GM15510 (cell line): ENCODE measurements around the gene ITPKB.

ENCODE experiments used
- POLR2A ChIP-seq: IDR thresholded peaks from 3 replicates; pipeline ENCODE4 v1.6.1; 2011; ENCODE audit warnings: borderline replicate concordance; ENCODE audit not compliant: insufficient read length; ENCODE audit errors: extremely low read depth

Gene ITPKB

DNA sequence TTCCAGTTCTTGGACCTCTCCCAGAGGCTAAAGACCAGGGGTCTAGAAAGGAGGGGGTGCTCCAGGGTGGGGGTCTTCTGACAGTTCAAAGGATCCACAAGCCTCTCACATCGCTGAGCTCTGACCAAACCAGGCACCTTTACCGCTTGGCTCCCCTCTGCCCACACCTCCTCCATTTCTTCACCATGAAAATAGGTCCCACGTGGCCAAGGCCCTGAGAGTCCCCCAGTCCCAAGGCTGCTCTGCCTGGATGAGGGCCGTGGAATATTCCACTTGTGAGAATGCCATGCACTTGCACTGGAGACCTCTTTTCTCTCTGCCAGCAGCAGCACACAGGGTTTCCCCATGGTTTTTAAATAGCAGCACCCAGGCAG is 87.4 kb downstream of the ITPKB start:
- TF ChIP-seq POLR2A, result no peak

DNA sequence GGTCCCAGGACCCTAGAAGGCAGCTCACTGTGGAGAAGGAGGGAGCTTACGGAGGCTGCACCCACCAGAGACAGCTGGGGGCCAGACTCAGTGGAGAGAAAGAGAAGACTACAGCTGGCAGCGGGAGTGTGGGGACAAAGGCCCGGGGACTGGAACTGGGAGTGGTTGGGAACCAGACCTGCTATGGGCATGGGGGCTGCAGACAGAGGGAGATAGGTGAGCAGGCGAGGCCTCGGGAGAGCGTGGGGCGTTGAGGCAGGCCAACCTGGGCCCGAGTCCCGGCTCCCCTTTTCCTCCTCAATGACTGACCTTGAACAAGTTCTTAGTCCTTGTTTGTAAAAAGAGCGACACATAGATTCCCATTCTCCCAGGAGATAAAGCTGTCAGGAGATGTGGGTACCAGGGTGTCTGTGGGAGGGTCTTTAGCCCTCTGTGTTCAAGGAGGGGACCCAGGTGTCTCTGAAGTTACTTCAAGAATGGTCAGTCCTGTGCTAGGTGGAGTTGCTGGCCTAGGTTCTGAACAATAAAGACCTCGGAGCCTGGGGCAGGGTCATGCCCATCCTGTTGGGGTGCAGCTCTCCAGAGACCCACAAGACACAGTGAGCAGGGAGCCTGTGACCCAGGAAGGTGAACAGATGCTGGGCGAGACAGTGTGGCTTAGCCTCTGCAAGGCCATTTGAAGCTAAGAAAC is 87.9 kb downstream of the ITPKB start:
- no peak for TF ChIP-seq POLR2A

DNA sequence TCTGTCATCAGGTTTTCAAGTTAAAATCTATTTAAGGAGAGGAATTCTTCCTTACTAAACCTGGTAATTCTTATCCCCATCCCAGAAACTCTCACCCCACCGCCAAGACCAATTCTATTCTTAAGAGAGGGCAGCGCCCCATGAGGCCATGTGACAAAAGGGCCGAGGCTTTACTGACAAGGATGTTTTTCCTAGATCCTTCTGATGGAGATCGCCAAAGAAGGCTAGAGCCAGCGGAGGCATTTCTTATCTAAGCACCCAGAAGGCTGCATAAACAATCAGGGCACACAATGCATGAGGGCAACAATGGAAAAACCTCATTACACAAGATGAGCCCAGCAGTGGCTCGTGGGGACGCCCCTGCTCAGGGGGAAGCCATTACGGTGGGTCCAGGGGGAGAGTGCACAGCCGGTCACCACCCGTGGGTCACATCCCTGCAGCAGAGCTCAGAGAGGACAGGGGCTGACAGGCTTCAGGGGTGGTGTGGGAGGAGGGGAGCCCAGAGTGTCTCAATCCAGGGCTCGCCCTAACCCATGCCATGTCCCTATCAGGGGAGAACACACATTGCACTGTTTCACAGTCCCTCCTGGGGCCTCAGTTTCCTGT is 88.7 kb downstream of the ITPKB start:
- TF ChIP-seq POLR2A, result no peak

DNA sequence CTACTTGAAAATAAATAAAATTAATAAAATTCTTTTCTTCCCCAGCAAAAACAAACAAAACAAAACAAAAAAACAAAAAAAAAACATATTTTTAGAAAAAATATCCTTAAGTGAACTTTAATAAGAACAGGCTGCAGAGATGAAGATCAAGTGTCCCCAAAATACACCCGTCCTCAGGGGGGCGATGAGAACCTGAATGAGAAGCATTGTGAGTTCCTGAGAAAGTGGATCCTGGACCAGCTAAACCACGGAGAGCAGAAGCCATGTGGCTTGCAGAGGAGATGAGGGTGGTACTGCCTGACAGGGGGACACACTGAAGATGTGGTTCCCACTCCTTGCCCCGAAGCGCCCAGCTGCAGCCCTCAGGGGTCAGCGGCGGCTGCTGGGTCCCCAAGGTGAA is 89.3 kb downstream of the ITPKB start:
- TF ChIP-seq POLR2A, result no peak

DNA sequence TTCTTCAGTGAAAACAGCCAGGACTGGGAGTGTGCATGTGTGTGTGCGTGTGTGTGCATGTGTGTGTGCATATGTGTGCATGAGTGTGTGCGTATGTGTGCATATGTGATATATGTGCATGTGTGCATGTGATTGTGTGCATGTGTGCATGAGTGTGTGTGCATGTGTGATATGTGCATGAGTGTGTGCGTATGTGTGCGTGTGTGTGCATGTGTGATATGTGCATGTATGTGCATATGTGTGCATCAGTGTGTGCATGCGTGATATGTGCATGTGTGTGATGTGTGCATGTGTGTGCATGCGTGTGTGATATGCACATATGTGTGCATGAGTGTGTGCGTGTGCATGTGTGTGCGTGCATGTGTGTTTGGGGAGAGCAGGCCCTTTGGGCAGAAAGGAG is 89.8 kb downstream of the ITPKB start:
- TF ChIP-seq POLR2A, result no peak

DNA sequence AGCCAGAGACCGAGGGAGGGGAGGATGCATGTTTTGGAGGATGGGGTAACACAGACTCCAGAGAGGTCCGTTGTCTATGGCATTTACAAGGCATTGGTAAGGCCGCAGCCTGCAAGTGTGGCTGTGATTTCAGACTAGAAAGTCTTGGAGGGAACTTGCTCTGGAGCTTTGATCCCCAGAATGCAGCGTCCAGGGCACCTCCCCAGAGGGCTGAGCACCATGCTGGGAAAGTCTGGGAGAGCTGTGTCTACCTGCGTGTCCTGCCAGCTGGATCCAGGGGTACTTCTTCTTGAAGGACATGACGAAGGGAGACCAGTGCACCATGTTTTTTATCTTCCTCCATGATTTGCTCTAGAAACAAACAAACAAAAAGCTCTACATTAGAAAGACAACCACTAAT is 90.7 kb downstream of the ITPKB start:
- TF ChIP-seq POLR2A, result no peak

DNA sequence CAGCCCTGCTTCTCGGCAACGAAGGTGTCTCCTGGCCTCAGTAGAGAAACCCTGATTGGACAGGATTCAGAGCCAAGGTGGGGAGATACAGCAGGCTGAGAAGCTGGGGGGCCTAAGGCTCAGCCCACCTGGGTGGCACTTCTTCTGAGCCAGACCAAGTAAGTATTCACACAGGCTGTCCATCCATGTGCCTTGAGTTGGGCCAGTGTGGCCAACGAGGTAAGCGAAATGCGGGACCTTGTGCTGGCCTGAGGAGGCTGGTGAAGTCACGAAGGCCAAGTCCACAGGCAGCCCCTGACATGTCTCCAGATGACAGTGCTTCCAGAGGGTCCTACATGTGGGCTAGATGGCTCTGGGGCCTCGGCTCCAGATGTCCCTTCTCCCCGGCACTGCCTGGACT is 91.4 kb downstream of the ITPKB start:
- TF ChIP-seq POLR2A, result no peak

DNA sequence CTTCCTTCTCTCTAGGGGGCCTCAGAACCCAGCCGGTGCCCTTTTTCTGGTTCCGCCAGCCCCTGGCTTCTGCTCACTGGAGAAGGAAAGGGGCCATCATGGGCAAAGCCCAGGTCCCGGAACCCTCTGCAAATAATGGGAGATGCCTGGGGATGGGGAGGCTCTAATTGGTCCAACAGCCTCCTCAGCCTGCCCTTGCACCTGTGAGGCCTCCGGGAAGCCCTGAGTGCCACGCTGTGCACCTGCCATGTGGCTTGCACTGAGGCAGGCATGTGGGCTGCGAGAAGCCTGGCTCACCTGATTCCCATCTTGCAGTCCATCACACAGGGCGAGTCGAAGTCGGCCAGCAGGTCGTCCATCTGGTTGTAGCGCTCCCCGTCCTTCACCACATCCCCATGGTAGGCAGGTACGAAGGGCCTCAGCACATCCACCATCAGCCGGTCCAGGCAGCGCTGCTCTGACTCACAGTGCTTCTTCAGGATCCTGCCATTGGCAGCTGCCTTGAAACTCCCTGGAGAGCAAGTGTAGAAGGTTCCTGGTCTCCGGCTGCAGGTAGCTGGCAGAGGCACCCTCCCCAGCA is 92.1 kb downstream of the ITPKB start:
- TF ChIP-seq POLR2A, result no peak

DNA sequence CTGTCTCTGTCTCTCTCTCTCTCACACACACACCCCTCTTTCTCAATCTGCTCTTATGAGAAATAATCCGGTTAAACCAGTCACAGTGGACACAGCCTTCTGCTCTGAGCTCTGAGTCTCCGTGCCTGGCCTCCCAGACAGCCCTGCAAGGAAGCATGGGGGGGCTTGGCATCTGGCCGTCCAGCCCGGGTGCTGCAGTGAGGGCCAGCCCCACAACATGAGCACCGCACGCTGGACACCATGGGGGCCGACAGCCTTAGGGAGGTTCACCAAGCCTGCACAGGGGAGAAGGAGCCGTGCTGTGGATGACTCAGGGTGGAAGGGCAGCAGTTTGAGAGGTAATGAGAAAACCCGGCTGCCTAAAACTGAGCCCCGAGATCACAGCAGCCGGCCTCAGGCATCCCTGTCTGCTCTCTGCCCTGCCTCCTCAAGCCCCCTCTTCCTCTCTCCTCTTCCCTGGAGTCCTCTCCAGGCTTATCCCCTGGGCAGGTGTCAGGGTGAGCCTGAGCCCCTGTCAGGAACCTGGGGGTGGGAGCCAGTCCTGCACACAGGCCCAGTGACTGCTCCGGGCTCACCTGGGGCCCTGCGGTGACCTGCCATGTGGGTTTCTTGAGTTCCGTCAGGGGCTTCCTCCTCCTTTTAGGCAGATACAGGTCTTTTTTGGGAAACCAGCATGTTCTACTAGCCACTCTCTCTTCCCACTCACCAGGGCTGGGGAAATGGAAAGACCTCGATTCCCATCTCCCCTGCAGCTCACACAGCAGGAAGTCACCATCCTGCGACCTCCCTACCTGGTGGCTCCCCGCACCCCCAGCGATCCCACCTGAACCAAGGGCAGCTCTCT is 92.8 kb downstream of the ITPKB start:
- no peak for TF ChIP-seq POLR2A

DNA sequence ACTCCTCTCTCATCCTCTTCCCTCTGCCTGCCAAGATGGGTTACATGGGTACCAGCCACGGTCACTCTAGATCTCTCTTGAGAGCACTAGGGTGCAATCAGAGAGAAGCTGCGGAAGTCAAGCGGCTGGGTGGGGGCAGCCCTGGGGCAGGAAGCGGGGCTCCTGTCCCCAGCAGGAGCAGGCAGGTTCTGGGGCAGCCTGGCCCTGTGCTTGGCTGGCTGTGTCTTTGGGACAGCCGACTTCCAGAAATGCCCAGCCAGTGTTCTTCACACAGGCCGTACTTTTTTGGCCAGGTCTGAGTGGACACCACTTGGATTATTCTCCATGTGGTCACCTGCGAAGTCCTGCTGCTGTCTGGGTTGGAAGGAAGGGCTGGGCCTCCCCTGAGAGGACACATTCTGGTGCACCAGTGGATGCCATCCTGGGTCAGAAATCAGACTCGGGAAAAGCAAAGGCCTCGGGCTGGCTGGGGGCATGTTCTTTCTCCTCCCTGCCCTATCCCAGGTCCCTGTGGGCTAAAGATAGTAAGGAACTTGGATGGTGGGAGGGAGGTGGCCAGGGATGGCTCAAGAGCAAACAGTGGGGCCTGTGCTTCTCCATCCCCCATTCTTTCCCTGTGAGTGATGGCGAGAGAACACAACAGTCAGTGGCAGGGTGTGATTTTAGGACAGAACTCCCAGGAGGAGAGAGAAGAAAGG is 93.7 kb downstream of the ITPKB start:
- TF ChIP-seq POLR2A, result no peak

DNA sequence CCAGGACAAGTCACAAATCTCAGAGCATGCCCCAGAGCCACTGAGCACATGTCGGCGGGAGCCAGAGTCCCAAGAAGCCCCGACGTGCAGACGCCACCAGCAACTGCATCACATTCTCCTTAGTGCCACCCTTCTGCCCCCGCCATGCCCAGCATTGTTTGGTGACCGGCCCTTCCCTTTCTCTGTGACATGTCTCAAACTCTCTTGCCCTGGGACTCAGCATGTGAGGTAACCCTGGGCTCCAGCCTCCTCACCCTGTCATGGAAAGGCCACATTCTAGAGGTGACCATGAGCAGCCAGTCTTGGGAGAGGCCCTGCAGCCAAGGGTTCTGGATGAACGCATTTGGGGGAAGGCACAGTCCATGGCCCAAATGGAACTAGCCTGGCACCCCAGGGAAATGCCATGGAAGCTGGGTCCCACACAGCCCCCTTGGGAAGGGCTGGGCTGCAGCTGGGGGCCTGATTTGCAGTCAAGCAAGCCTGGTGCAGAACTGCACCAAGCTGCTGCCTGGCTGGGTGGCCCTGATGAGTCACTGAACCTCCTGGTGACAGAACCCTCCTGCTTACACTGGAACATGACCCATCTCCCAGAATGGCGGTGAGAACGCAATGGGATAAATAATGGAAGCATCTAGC is 94.4 kb downstream of the ITPKB start:
- no peak for TF ChIP-seq POLR2A

DNA sequence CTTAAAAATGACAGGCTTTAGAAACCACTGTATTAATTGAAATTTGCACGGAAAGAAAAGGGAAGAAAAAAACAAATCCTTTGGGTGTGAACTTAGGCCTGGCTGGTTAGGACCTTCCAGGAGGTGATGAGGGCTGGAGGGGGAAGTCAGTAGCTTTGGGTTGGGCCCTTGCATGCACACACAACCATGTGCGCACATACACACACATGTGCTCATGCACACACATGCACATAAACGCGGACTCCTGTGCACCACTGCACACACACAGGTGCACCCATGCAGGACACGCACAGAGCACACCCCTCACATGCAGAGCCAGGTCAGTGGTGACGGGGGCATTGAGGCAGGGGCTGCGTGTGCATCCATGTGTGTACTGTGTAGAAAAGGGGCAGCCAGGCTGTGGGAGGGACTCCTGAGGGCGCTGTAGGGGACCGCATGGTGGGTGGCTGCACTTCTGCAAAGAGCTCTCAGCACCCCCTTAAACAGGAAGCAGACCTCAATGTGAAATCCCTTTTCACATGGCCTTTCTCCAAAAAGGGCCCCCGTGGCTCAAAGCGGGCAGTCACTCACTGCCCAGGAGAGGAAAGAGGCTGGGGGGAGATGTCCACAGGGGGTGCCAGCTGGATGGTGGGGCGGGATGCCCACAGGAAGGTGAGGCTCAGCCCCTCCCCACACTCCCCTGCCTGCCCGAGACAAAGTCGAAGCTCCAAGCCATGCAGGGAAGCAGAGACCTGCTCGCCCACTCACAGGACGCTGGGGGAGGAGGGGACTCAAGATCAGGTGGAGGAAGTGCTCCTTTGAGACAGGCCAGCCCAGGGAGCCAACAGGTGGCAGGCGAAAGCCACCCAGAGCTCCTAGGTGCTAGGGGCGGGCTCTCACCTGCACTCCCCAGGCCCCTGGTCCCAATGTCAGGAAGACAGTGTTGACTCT is 95.2 kb downstream of the ITPKB start:
- no peak for TF ChIP-seq POLR2A

DNA sequence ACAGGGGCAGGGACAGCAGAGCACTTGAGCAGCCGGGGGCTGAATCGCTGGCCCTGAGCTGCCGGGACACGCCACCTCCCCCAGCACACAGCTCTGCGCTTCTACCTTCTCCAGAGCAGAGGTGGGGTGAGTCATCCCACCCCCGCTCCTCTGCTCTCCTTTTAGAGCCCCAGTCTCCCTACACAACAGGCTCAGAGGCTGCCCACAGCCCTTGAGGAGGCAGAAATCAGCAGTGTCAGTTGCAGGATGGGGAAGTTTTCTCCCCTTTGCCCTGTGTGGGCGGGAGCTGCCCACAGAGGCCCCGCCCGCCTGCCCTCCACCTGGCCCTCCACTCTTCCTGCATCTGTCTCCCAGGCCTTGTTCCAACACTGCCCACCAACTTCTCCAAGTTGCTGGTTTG is 95.9 kb downstream of the ITPKB start:
- TF ChIP-seq POLR2A, result no peak
